Measurements from ENCODE around the gene ZNF831.

GRCh38 chr20:59127839-59128238 lies 35.8 kb upstream of the ZNF831 start:
- TF ChIP-seq POLR2A (IDR thresholded peaks at IDR 0.05; ENCODE audit: low read depth, low read length) (no peak), PAX5 (IDR thresholded peaks at IDR 0.05; ENCODE audit: insufficient read depth, low read length, severe bottlenecking) (no peak), SPI1 (IDR thresholded peaks at IDR 0.05; ENCODE audit: low read depth, low read length) (no peak)

All from GM12891 (cell line).